GM12878 (cell line): Measurements from ENCODE around the gene SCGN. TPM values are rescaled to one million over a fixed set of nuclear protein-coding genes. Genes with fewer than 3 reads are reported as not detected.

ENCODE experiments used
- ATAC-seq: fragments of 200-7000 bp; cut with Tn5 transposase; 3 replicates; pipeline ENCODE4 v1.9.1; 2020; ENCODE audit warnings: mild to moderate bottlenecking, moderate library complexity
- BruUV-seq: library from RNA; stranded (reverse); fragments of 400-500 nt; replicated peaks from 2 replicates; lab custom pipeline; 2021; lab: Mats Ljungman, UMichigan
- CTCF ChIA-PET: fragments of 300-600 bp; sonication (Branson Sonifier 250); formaldehyde crosslinking; extraction: SDS; loops from one replicate; lab custom pipeline; 2021; ENCODE audit warnings: inconsistent platforms; lab: Yijun Ruan, JAX
- POLR2A ChIA-PET: fragments of 350-600 bp; formaldehyde crosslinking; extraction: SDS; loops from one replicate; lab custom pipeline; 2021; ENCODE audit warnings: inconsistent platforms; lab: Charles Lee
- RAD21 ChIA-PET: fragments of 300-600 bp; sonication (Branson Sonifier 250); formaldehyde crosslinking; loops from one replicate; lab custom pipeline; 2023; ENCODE audit warnings: antibody characterized with exemption; ENCODE audit not compliant: unreplicated experiment; lab: Charles Lee
- SMC1A ChIA-PET: fragments of 300-600 bp; sonication (Branson Sonifier 250); formaldehyde crosslinking; loops from one replicate; lab custom pipeline; 2023; ENCODE audit not compliant: unreplicated experiment, uncharacterized antibody; lab: Charles Lee
- DNase-seq: peaks from one replicate; pipeline ENCODE4 v3.0.0-alpha.2; 2011; ENCODE audit warnings: low read depth, low spot score
- FAIRE-seq: peaks from 3 replicates; lab custom pipeline; 2011; peaks lifted over from hg19 to GRCh38; lab: Jason Lieb, UNC
- H2AFZ ChIP-seq: 2 replicates; pipeline ENCODE4 v1.6.0; 2011; ENCODE audit warnings: low read depth, low read length, control low read depth; ENCODE audit not compliant: control insufficient read depth
- H3K27ac ChIP-seq: 2 replicates; pipeline ENCODE4 v1.5.1; 2011; ENCODE audit warnings: control low read depth; ENCODE audit not compliant: control insufficient read depth, insufficient read depth
- H3K27me3 ChIP-seq, 2 experiments: replicated peaks in 1 of 2; 2 replicates each; pipeline versions ENCODE4 v1.6.0 to v1.6.1; 2011; ENCODE audit warnings: low read length in 1 of 2; ENCODE audit not compliant: control insufficient read depth in 2 of 2, insufficient read depth in 2 of 2
- H3K36me3 ChIP-seq, 2 experiments: 2 replicates each; pipeline ENCODE4 v1.5.1; 2011; ENCODE audit warnings: low read length in 1 of 2; ENCODE audit not compliant: control insufficient read depth in 2 of 2, insufficient read depth in 2 of 2
- H3K4me1 ChIP-seq: 2 replicates; pipeline ENCODE4 v1.6.1; 2011; ENCODE audit warnings: mild to moderate bottlenecking, low read length, moderate library complexity, mixed read lengths; ENCODE audit not compliant: control insufficient read depth, insufficient read depth
- H3K4me2 ChIP-seq: 2 replicates; pipeline ENCODE4 v1.6.0; 2011; ENCODE audit warnings: control low read depth; ENCODE audit not compliant: control insufficient read depth, insufficient read depth
- H3K4me3 ChIP-seq: fragments of 200-600 bp; sonication (generic); 2 replicates; pipeline ENCODE4 v1.5.1; 2016
- H3K79me2 ChIP-seq: 2 replicates; pipeline ENCODE4 v1.6.0; 2011; ENCODE audit warnings: low read length; ENCODE audit not compliant: control insufficient read depth, insufficient read depth
- H3K9ac ChIP-seq: 2 replicates; pipeline ENCODE4 v1.8.0; 2011; ENCODE audit warnings: low read length, control low read depth, mixed read lengths; ENCODE audit not compliant: control insufficient read depth, insufficient read depth
- H3K9me3 ChIP-seq: replicated peaks from 3 replicates; pipeline ENCODE4 v1.5.1; 2011; ENCODE audit warnings: mild to moderate bottlenecking, low read length; ENCODE audit not compliant: control insufficient read depth, insufficient read depth
- H4K20me1 ChIP-seq: 2 replicates; pipeline ENCODE4 v1.6.0; 2011; ENCODE audit not compliant: control insufficient read depth, insufficient read depth
- BCL3 ChIP-seq: IDR thresholded peaks from 2 replicates; pipeline ENCODE4 v1.6.1; 2011; ENCODE audit warnings: borderline replicate concordance, low read depth, mild to moderate bottlenecking, moderate library complexity, low read length; ENCODE audit not compliant: insufficient read depth, poor library complexity, severe bottlenecking
- CHD1 ChIP-seq: IDR thresholded peaks from 2 replicates; pipeline ENCODE4 v1.6.1; 2012; ENCODE audit warnings: low read depth, low read length, improper control_type of control experiment
- NFXL1 ChIP-seq: fragments of 450-650 bp; IDR thresholded peaks from 2 replicates; pipeline ENCODE4 v1.6.1; 2017; ENCODE audit warnings: antibody characterized with exemption, mild to moderate bottlenecking, borderline replicate concordance
- PAX8 ChIP-seq: fragments of 450-650 bp; IDR thresholded peaks from 2 replicates; pipeline ENCODE4 v1.6.1; 2017; ENCODE audit warnings: mild to moderate bottlenecking, moderate library complexity
- RAD51 ChIP-seq: fragments of 450-650 bp; IDR thresholded peaks from 2 replicates; pipeline ENCODE4 v1.6.1; 2016; ENCODE audit warnings: moderate library complexity, mild to moderate bottlenecking, inconsistent platforms
- SMAD1 ChIP-seq: fragments of 450-650 bp; IDR thresholded peaks from 2 replicates; pipeline ENCODE4 v1.6.1; 2018; ENCODE audit warnings: mild to moderate bottlenecking, low read depth; ENCODE audit not compliant: partially characterized antibody
- SMC3 ChIP-seq: IDR thresholded peaks from 2 replicates; pipeline ENCODE4 v1.6.1; 2011; ENCODE audit warnings: low read length, improper control_type of control experiment, borderline replicate concordance
- TBL1XR1 ChIP-seq: IDR thresholded peaks from 2 replicates; pipeline ENCODE4 v1.6.1; 2012; ENCODE audit warnings: low read depth, low read length, improper control_type of control experiment
- ZZZ3 ChIP-seq: IDR thresholded peaks from 2 replicates; pipeline ENCODE4 v1.6.1; 2011; ENCODE audit warnings: low read depth; ENCODE audit not compliant: control insufficient read depth, insufficient read length
- WGBS: methylation state at CpG from one replicate; pipeline ENCODE4 v1.1.6; 2016; ENCODE audit warnings: low lambda C conversion rate; ENCODE audit not compliant: insufficient replicate concordance, insufficient coverage; ENCODE audit errors: missing lambda C conversion rate; 5-methylcytosine and 5-hydroxymethylcytosine counted together
- in situ Hi-C: fragments of 300-500 bp; cut with MboI; formaldehyde crosslinking; loops from 9 replicates; pipeline ENCODE4 v1.14.3; 2018; ENCODE audit warnings: mixed read lengths
- intact Hi-C: fragments of 100-400 bp; cut with micrococcal nuclease; formaldehyde crosslinking; loops from one replicate; pipeline ENCODE4 v1.14.2; 2022; ENCODE audit not compliant: unreplicated experiment
- polyA plus RNA-seq, 11 experiments: library from polyadenylated mRNA; depleted of rRNA in 4 of 11; unstranded in 6 of 11; stranded (reverse) in 5 of 11; fragments of >200 nt; fragmentation: Nextera tagmentation in 4 of 11; fragmentation: Illumina TruSeq in 1 of 11; extraction: Ambion mirVana in 4 of 11; extraction: Trizol in 1 of 11; gene quantifications; 1 replicate in 1 of 11; 2 replicates in 10 of 11; pipeline versions ENCODE4 v1.2.1 to v1.2.3, GENCODE V29; 2011 to 2016; ENCODE audit warnings: inconsistent platforms in 2 of 11, missing spikeins in 2 of 11, low read depth in 1 of 11
- total RNA-seq, 4 experiments: library from RNA; depleted of rRNA in 3 of 4; stranded (reverse); fragments of >200 nt in 3 of 4; fragmentation: Illumina TruSeq in 1 of 4; extraction: Trizol in 1 of 4; gene quantifications; 2 replicates each; pipeline versions ENCODE4 v1.2.1 to v1.2.3, GENCODE V29; 2013 to 2021

Gene SCGN
- total and polyA plus RNA-seq, 10 of the 15 experiments (the other 5 are each of a cell fraction or from before 2014, with no cell fraction given) = not detected

GRCh38 chr6:25750906-25751305, 98.9 kb downstream of the SCGN start:
- intact Hi-C loops = no loop called here
- Histone ChIP-seq H2AFZ (no peak overlapping the region), H3K79me2 (no peaks in the 10 kb centered on the region), H3K27ac (no peak overlapping the region), H4K20me1 (no peaks in the 10 kb centered on the region), H3K4me2 (no peak overlapping the region), H3K4me3 (no peak overlapping the region), H3K4me1 (no peaks in the 10 kb centered on the region), H3K36me3 (no peaks in the 10 kb centered on the region), H3K9ac (no peak overlapping the region), H3K9me3 (no peaks in the 10 kb centered on the region), H3K27me3 (no peaks in the 10 kb centered on the region)
- SMC1A ChIA-PET = interaction anchor here (1.9 kb wide), 1 partner anchor 14 kb away, joined by 5 read pairs; no protein-coding TSS in a partner anchor
- no peak for DNase-seq
- WGBS = 27% methylated on average over 3 of the region's 3 CpGs
- in situ Hi-C loops = no loop called here
- POLR2A ChIA-PET = no interaction called here
- RAD21 ChIA-PET = interaction anchor here (1.0 kb wide), 1 partner anchor 52 kb away, joined by 3 read pairs; no protein-coding TSS in a partner anchor
- CTCF ChIA-PET = interaction anchor here (1.0 to 1.7 kb wide), 3 partner anchors 15 to 252 kb away, joined by 3 read pairs; no protein-coding TSS in a partner anchor
- ATAC-seq = no peak
- no peak for FAIRE-seq
- TF ChIP-seq BCL3 = no peak
- TF ChIP-seq SMAD1 = no peak
- TF ChIP-seq PAX8 = no peak
- no peak for TF ChIP-seq ZZZ3
- no peak for TF ChIP-seq SMC3
- TF ChIP-seq RAD51 = no peak
- TF ChIP-seq TBL1XR1 = no peak
- TF ChIP-seq NFXL1 = no peak
- TF ChIP-seq CHD1 = no peak
- no TSS peak for BruUV-seq

Other genes starting within 250 kb of the SCGN start
- not detected in 2 replicates for gene SLC17A4, start 102.5 kb downstream of the SCGN start, total RNA-seq (2014; rRNA removed)
- gene SLC17A4, start 102.5 kb downstream of the SCGN start, total RNA-seq (2014; rRNA removed; fragmentation: Illumina TruSeq; extraction: Trizol) = not detected in 2 replicates
- 0.05 TPM in 1 of 2 replicates, not detected in the other for gene SLC17A4, start 102.5 kb downstream of the SCGN start, total RNA-seq (2021)
- not detected in 2 replicates for gene SLC17A4, start 102.5 kb downstream of the SCGN start, polyA plus RNA-seq (2011; rRNA removed)
- gene SLC17A4, start 102.5 kb downstream of the SCGN start, polyA plus RNA-seq (2014; fragmentation: Illumina TruSeq; extraction: Trizol) = not detected in 2 replicates
- gene SLC17A4, start 102.5 kb downstream of the SCGN start, polyA plus RNA-seq (2014; fragmentation: Nextera tagmentation; extraction: Ambion mirVana) = not detected
- gene SLC17A4, start 102.5 kb downstream of the SCGN start, polyA plus RNA-seq (2014; rRNA removed) = not detected in 2 replicates
- gene SLC17A4, start 102.5 kb downstream of the SCGN start, polyA plus RNA-seq (2016; fragmentation: Nextera tagmentation; extraction: Ambion mirVana) = not detected
- not detected in 2 replicates for gene SLC17A1, start 179.8 kb downstream of the SCGN start, total RNA-seq (2014; rRNA removed)
- gene SLC17A1, start 179.8 kb downstream of the SCGN start, total RNA-seq (2014; rRNA removed; fragmentation: Illumina TruSeq; extraction: Trizol) = not detected in 2 replicates
- not detected in 2 replicates for gene SLC17A1, start 179.8 kb downstream of the SCGN start, total RNA-seq (2021)
- gene SLC17A1, start 179.8 kb downstream of the SCGN start, polyA plus RNA-seq (2011; rRNA removed) = not detected in 2 replicates
- gene SLC17A1, start 179.8 kb downstream of the SCGN start, polyA plus RNA-seq (2014; fragmentation: Illumina TruSeq; extraction: Trizol) = not detected in 2 replicates
- gene SLC17A1, start 179.8 kb downstream of the SCGN start, polyA plus RNA-seq (2014; fragmentation: Nextera tagmentation; extraction: Ambion mirVana) = not detected
- gene SLC17A1, start 179.8 kb downstream of the SCGN start, polyA plus RNA-seq (2014; rRNA removed) = not detected in 2 replicates
- not detected for gene SLC17A1, start 179.8 kb downstream of the SCGN start, polyA plus RNA-seq (2016; fragmentation: Nextera tagmentation; extraction: Ambion mirVana)
- not detected in 2 replicates for gene SLC17A3, start 222.0 kb downstream of the SCGN start, total RNA-seq (2014; rRNA removed)
- gene SLC17A3, start 222.0 kb downstream of the SCGN start, total RNA-seq (2014; rRNA removed; fragmentation: Illumina TruSeq; extraction: Trizol) = not detected in 2 replicates
- not detected in 2 replicates for gene SLC17A3, start 222.0 kb downstream of the SCGN start, total RNA-seq (2021)
- gene SLC17A3, start 222.0 kb downstream of the SCGN start, polyA plus RNA-seq (2011; rRNA removed) = not detected in 2 replicates
- gene SLC17A3, start 222.0 kb downstream of the SCGN start, polyA plus RNA-seq (2014; fragmentation: Illumina TruSeq; extraction: Trizol) = not detected in 2 replicates
- gene SLC17A3, start 222.0 kb downstream of the SCGN start, polyA plus RNA-seq (2014; fragmentation: Nextera tagmentation; extraction: Ambion mirVana) = not detected
- gene SLC17A3, start 222.0 kb downstream of the SCGN start, polyA plus RNA-seq (2014; rRNA removed) = not detected in 2 replicates
- gene SLC17A3, start 222.0 kb downstream of the SCGN start, polyA plus RNA-seq (2016; fragmentation: Nextera tagmentation; extraction: Ambion mirVana) = not detected